ENCODE results near the gene ACOT12. TPM values are rescaled to one million over a fixed set of nuclear protein-coding genes. Genes with fewer than 3 reads are reported as not detected.
A peak's percentile ranks its signal among the peaks of the same experiment; 100 is the strongest.

The ACOT12 gene
- total and polyA plus RNA-seq, 8 donors: 0.06 to 0.44 (median 0.40) TPM; not detected in 5

GRCh38 chr5:81292130-81292529 is 101.8 kb downstream of the ACOT12 start:
- DNase-seq (no peak), FAIRE-seq (no peak), ATAC-seq (no peak)
- TF ChIP-seq CTCF (IDR thresholded peaks at IDR 0.05): no peak
- H3K27me3 ChIP-seq: no peaks in the 10 kb centered on the region
- WGBS, 2 donors: 92 to 98% methylated on average over 2 of the region's 2 CpGs
- no peak overlapping the region for H3K27ac ChIP-seq
- H3K4me1 ChIP-seq: no peaks in the 10 kb centered on the region
- H3K4me3 ChIP-seq: no peak overlapping the region
- intact Hi-C loops (cut with DNase I): no loop called here
- no peaks in the 10 kb centered on the region for H3K9me3 ChIP-seq
- no peaks in the 10 kb centered on the region for H3K36me3 ChIP-seq

GRCh38 chr5:81290146-81290545 is 103.8 kb downstream of the ACOT12 start:
- DNase-seq: no peak
- H3K4me1 ChIP-seq: no peaks in the 10 kb centered on the region
- no peaks in the 10 kb centered on the region for H3K9me3 ChIP-seq
- TF ChIP-seq CTCF (IDR thresholded peaks at IDR 0.05): no peak
- no peaks in the 10 kb centered on the region for H3K27me3 ChIP-seq
- WGBS, 2 donors: 96 to 100% methylated on average over 1 of the region's 1 CpG
- no peak overlapping the region for H3K27ac ChIP-seq
- intact Hi-C loops (cut with DNase I): no loop called here
- no peaks in the 10 kb centered on the region for H3K36me3 ChIP-seq
- ATAC-seq: no peak
- no peak overlapping the region for H3K4me3 ChIP-seq
- peak; percentile 17 for FAIRE-seq

GRCh38 chr5:81288021-81288433 is 105.9 kb downstream of the ACOT12 start:
- TF ChIP-seq CTCF (IDR thresholded peaks at IDR 0.05): no peak
- H3K4me1 ChIP-seq: no peaks in the 10 kb centered on the region
- H3K27ac ChIP-seq: no peak overlapping the region
- FAIRE-seq (no peak), ATAC-seq (no peak), DNase-seq (no peak)
- WGBS, 2 donors: 91 to 93% methylated on average over 4 of the region's 4 CpGs
- H3K4me3 ChIP-seq: no peak overlapping the region
- H3K27me3 ChIP-seq: no peaks in the 10 kb centered on the region
- no peaks in the 10 kb centered on the region for H3K36me3 ChIP-seq
- no peaks in the 10 kb centered on the region for H3K9me3 ChIP-seq
- intact Hi-C loops (cut with DNase I): no loop called here

GRCh38 chr5:81286059-81286617 is 107.8 kb downstream of the ACOT12 start:
- H3K9me3 ChIP-seq: no peaks in the 10 kb centered on the region
- no peak for TF ChIP-seq CTCF (IDR thresholded peaks at IDR 0.05)
- FAIRE-seq: no peak
- no peak for DNase-seq
- 48 to 57% methylated on average over 3 of the region's 3 CpGs for WGBS, 2 donors
- intact Hi-C loops (cut with DNase I): no loop called here
- H3K4me1 ChIP-seq: no peaks in the 10 kb centered on the region
- H3K27ac ChIP-seq: no peak overlapping the region
- no peak overlapping the region for H3K4me3 ChIP-seq
- no peak for ATAC-seq
- H3K36me3 ChIP-seq: no peaks in the 10 kb centered on the region
- no peaks in the 10 kb centered on the region for H3K27me3 ChIP-seq

GRCh38 chr5:81283976-81284375 is 110.0 kb downstream of the ACOT12 start:
- DNase-seq (no peak), ATAC-seq (no peak), FAIRE-seq (no peak)
- Histone ChIP-seq H3K27ac (no peak overlapping the region), H3K4me1 (no peaks in the 10 kb centered on the region), H3K4me3 (no peak overlapping the region), H3K27me3 (no peaks in the 10 kb centered on the region), H3K9me3 (no peaks in the 10 kb centered on the region), H3K36me3 (no peaks in the 10 kb centered on the region)
- intact Hi-C loops (cut with DNase I): no loop called here
- 93 to 97% methylated on average over 1 of the region's 1 CpG for WGBS, 2 donors
- TF ChIP-seq CTCF (IDR thresholded peaks at IDR 0.05): no peak

Other genes starting within 250 kb of the ACOT12 start
- gene CKMT2, start 160.8 kb downstream of the ACOT12 start, total RNA-seq: 1 to 10 TPM in 5 of 6 donors, under 1 TPM in 1; 0.82 to 3.1 (median 1.9) TPM
- gene CKMT2, start 160.8 kb downstream of the ACOT12 start, polyA plus RNA-seq: 1 to 10 TPM; 1.8 to 3.2 TPM
- 10 to 100 TPM in 1 of 6 donors, 1 to 10 TPM in 5; 6.1 to 11.3 (median 7.1) TPM for gene ZCCHC9, start 92.5 kb downstream of the ACOT12 start, total RNA-seq
- gene ZCCHC9, start 92.5 kb downstream of the ACOT12 start, polyA plus RNA-seq: 10 to 100 TPM; 10.9 to 14.7 TPM